GM21529 (cell line): ENCODE data around the gene USP17L27.
"Not testable (repeated sequence)": the region's sequence is repeated elsewhere in the genome, so short reads cannot be mapped to it uniquely, and the experiment has no call there.

Experiments used
- ATAC-seq: cut with Tn5 transposase; IDR thresholded peaks from one replicate; pipeline ENCODE4 v1.9.1; 2021; ENCODE audit not compliant: unreplicated experiment

The USP17L27 gene

DNA sequence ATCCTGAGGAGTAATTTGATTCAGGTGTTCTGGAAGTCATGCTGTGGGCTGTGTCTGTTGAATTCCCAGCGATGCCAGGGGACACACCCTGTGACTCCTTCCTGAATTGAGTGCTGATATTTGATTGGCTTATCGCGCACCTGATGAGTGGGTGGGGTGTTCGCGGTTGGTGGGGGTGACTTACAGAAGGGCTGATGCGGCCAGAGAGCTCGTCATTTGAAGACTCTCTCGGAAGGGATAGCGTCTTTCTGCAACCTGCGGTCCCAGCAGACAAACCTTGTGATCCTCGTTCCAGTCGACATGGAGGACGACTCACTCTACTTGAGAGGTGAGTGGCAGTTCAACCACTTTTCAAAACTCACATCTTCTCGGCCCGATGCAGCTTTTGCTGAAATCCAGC, at the start of gene USP17L27:
Gene USP17L27 (plus strand): TSS at position 301 of the 400 bp plus-strand sequence. CDS start 0 bp downstream, at position 301.
- ATAC-seq: not testable (repeated sequence)

GRCh38 chr4:9324191-9324590, 19.8 kb upstream of the USP17L27 start:
- ATAC-seq: not testable (repeated sequence)

GRCh38 chr4:9324865-9325264, 19.1 kb upstream of the USP17L27 start, which contains the start of gene USP17L24:
USP17L24 (plus strand) TSS chr4:9325165; CDS start chr4:9325165, 0 bp downstream.
- not testable (repeated sequence) for ATAC-seq

DNA sequence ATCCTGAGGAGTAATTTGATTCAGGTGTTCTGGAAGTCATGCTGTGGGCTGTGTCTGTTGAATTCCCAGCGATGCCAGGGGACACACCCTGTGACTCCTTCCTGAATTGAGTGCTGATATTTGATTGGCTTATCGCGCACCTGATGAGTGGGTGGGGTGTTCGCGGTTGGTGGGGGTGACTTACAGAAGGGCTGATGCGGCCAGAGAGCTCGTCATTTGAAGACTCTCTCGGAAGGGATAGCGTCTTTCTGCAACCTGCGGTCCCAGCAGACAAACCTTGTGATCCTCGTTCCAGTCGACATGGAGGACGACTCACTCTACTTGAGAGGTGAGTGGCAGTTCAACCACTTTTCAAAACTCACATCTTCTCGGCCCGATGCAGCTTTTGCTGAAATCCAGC, 14.3 kb upstream of the USP17L27 start, which contains the start of gene USP17L25:
Gene USP17L25 (plus strand): TSS at position 301 of the 400 bp plus-strand sequence. CDS start 0 bp downstream, at position 301.
- not testable (repeated sequence) for ATAC-seq

- ATAC-seq: not testable (repeated sequence)
Observed at GRCh38 chr4:9334358-9334757, 9.6 kb upstream of the USP17L27 start, which contains the start of gene USP17L26. USP17L26 (plus strand) TSS chr4:9334658; CDS start chr4:9334658, 0 bp downstream.

DNA sequence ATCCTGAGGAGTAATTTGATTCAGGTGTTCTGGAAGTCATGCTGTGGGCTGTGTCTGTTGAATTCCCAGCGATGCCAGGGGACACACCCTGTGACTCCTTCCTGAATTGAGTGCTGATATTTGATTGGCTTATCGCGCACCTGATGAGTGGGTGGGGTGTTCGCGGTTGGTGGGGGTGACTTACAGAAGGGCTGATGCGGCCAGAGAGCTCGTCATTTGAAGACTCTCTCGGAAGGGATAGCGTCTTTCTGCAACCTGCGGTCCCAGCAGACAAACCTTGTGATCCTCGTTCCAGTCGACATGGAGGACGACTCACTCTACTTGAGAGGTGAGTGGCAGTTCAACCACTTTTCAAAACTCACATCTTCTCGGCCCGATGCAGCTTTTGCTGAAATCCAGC, 4.8 kb upstream of the USP17L27 start, which contains the start of gene USP17L5:
Gene USP17L5 (plus strand): TSS at position 301 of the 400 bp plus-strand sequence. CDS start 0 bp downstream, at position 301.
- ATAC-seq: not testable (repeated sequence)

GRCh38 chr4:9348593-9348992, 4.6 kb downstream of the USP17L27 start, which contains the start of gene USP17L28:
USP17L28 (plus strand) TSS chr4:9348893; CDS start chr4:9348893, 0 bp downstream.
- not testable (repeated sequence) for ATAC-seq

DNA sequence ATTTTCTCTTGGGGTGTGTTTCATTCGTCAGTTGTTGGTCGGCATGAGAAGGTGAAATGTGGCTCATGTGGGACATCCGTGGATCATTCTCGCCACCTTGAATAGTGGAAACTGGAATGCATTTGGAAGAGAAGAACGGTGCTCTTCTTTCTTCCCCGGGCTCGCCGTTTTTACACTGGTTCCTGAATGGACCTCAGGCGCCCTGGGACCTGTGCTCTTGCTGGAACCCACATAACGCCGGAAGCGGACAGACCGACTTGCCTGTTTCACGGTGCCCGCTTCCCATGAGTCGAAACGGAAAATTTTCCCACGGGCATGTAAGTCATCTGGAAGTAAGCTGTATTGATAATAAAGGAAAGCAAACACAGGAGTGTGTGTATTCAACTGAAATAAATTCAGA, 6.9 kb downstream of the USP17L27 start:
- not testable (repeated sequence) for ATAC-seq

- ATAC-seq: not testable (repeated sequence)
Observed at GRCh38 chr4:9353338-9353737, 9.4 kb downstream of the USP17L27 start, which contains the start of gene USP17L29. USP17L29 (plus strand) TSS chr4:9353638; CDS start chr4:9353638, 0 bp downstream.

GRCh38 chr4:9362829-9363228, 18.9 kb downstream of the USP17L27 start, which contains the start of gene USP17L30:
USP17L30 (plus strand) TSS chr4:9363129; CDS start chr4:9363129, 0 bp downstream.
- not testable (repeated sequence) for ATAC-seq

DNA sequence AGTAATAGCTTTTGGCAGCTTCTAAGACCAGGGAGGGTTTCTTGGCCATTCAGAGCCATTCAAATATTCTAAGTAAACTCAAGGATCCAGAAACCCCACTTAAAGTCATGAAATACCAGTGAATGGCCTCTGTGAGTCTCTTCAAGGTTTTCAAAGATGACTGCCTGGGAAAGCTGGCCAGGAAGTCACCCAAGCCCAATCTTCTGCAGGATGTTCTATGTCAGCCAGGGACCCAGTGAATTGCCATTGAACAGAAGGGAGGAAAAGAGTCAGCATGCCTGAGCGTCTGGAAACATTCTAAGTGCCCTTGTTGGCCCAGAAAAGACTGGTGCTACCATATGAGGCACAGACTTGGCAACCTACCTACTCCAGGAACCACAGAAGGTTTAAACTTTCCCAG, 35.9 kb downstream of the USP17L27 start:
- not testable (repeated sequence) for ATAC-seq

GRCh38 chr4:9381012-9381534, 37.1 kb downstream of the USP17L27 start:
- not testable (repeated sequence) for ATAC-seq

DNA sequence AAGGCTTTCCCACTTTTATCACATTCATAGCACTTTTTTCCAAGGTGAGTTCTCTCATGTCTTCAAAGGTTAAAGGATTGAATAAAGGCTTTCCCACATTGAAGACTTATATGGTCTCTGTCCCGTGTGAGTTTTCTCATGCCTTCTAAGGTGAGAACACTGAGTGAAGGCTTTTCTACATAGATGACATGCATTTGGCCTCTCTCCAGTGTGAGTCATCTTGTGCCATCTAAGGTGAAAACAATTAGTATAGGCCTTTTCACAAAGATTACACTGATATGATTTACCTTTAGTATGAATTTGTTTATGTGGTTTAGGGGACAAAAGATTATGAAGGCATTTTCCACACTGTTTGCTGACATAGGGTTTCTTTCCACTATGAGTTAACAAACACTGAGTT, 40.2 kb downstream of the USP17L27 start:
- no peak for ATAC-seq

GRCh38 chr4:9389001-9389400, 45.1 kb downstream of the USP17L27 start:
- not testable (repeated sequence) for ATAC-seq
